ENCODE data around the gene OR9Q1.

GRCh38 chr11:58204042-58204441, 180.4 kb downstream of the OR9Q1 start, which contains the start of gene OR1S2:
- no peak for TF ChIP-seq CTCF (conservative IDR thresholded peaks at IDR 0.05)
- no peak for TF ChIP-seq ZFX (IDR thresholded peaks at IDR 0.05)

All from C4-2B (cell line).